A549 (cell line): Measurements from ENCODE around the gene HSF2BP.

ENCODE experiments used
- CHD2 ChIP-seq: fragments of 150-350 bp; IDR thresholded peaks from 2 replicates; pipeline ENCODE4 v1.6.1; 2014; ENCODE audit warnings: low read length; ENCODE audit not compliant: partially characterized antibody
- EHMT2 ChIP-seq: fragments of 200-600 bp; sonication (generic); IDR thresholded peaks from 2 replicates; pipeline ENCODE4 v1.6.1; 2016; ENCODE audit warnings: antibody characterized with exemption, low read depth, mild to moderate bottlenecking, moderate library complexity
- EP300 ChIP-seq, 2 experiments: fragments of >200 bp; sonication (Bioruptor Twin); formaldehyde crosslinking; IDR thresholded peaks; 2 replicates in 1 of 2; 3 replicates in 1 of 2; pipeline ENCODE4 v1.6.1; 2016 to 2017
- HOXA7 ChIP-seq: fragments of 250-450 bp; sonication (Bioruptor Pico); IDR thresholded peaks from 2 replicates; pipeline ENCODE4 v1.5.0; 2020; ENCODE audit warnings: mild to moderate bottlenecking, moderate library complexity
- JUN ChIP-seq, 2 experiments: fragments of >200 bp; sonication (Bioruptor Twin); formaldehyde crosslinking; IDR thresholded peaks; 2 replicates in 1 of 2; 3 replicates in 1 of 2; pipeline ENCODE4 v1.6.1; 2016 to 2017
- JUNB ChIP-seq: fragments of >200 bp; sonication (Bioruptor Twin); formaldehyde crosslinking; IDR thresholded peaks from 2 replicates; pipeline ENCODE4 v1.6.1; 2016
- MAFK ChIP-seq: fragments of 450-650 bp; IDR thresholded peaks from 2 replicates; pipeline ENCODE4 v1.6.1; 2014; ENCODE audit not compliant: partially characterized antibody
- POLR2A ChIP-seq: IDR thresholded peaks from 2 replicates; pipeline ENCODE4 v1.6.1; 2012; ENCODE audit warnings: mild to moderate bottlenecking, low read length
- TF ChIP-seq, protein P1 (sequence below): fragments of >200 bp; sonication (Bioruptor Twin); formaldehyde crosslinking; IDR thresholded peaks from 3 replicates; pipeline ENCODE4 v1.5.1; 2016
- TF ChIP-seq, protein P2 (sequence below): fragments of 250-450 bp; sonication (Bioruptor Pico); IDR thresholded peaks from 2 replicates; pipeline ENCODE4 v1.5.0; 2021; ENCODE audit warnings: mild to moderate bottlenecking, moderate library complexity, borderline replicate concordance

DNA sequence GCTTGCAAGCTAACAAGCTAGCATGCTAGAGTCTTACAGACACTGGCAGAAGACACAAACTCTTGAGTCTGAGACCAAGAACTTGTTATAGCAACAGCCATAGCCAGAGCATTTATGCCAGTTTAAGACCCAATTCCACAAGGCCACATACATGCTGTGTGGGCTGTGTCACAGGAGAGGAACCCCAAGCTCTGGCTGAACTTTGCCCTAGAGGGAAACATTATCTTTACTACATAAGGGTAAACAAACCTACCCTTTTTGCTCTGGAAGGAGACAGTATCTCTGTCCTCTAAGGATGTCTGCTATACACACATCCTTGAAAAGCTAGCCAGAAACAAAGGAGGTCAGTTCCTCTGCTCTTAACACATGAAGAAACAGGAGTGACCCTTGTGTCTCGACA, 70.3 kb downstream of the HSF2BP start:
- TF ChIP-seq JUN (IDR thresholded peaks at IDR 0.05) (no peak), CHD2 (no peak), HOXA7 (CRISPR knock-in tag) (no peak), MAFK (no peak), EP300 (IDR thresholded peaks at IDR 0.05) (no peak), JUNB (no peak), EHMT2 (no peak), POLR2A (no peak)
- TF ChIP-seq, protein P1, sequence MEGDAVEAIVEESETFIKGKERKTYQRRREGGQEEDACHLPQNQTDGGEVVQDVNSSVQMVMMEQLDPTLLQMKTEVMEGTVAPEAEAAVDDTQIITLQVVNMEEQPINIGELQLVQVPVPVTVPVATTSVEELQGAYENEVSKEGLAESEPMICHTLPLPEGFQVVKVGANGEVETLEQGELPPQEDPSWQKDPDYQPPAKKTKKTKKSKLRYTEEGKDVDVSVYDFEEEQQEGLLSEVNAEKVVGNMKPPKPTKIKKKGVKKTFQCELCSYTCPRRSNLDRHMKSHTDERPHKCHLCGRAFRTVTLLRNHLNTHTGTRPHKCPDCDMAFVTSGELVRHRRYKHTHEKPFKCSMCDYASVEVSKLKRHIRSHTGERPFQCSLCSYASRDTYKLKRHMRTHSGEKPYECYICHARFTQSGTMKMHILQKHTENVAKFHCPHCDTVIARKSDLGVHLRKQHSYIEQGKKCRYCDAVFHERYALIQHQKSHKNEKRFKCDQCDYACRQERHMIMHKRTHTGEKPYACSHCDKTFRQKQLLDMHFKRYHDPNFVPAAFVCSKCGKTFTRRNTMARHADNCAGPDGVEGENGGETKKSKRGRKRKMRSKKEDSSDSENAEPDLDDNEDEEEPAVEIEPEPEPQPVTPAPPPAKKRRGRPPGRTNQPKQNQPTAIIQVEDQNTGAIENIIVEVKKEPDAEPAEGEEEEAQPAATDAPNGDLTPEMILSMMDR = no peak
- TF ChIP-seq, protein P2, sequence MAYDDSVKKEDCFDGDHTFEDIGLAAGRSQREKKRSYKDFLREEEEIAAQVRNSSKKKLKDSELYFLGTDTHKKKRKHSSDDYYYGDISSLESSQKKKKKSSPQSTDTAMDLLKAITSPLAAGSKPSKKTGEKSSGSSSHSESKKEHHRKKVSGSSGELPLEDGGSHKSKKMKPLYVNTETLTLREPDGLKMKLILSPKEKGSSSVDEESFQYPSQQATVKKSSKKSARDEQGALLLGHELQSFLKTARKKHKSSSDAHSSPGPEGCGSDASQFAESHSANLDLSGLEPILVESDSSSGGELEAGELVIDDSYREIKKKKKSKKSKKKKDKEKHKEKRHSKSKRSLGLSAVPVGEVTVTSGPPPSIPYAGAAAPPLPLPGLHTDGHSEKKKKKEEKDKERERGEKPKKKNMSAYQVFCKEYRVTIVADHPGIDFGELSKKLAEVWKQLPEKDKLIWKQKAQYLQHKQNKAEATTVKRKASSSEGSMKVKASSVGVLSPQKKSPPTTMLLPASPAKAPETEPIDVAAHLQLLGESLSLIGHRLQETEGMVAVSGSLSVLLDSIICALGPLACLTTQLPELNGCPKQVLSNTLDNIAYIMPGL (CRISPR knock-in tag) = no peak
